GM18499 (cell line): ENCODE data around the gene DNAJC5.
A peak's percentile ranks its signal among the peaks of the same experiment; 100 is the strongest.

Source experiments
- ATAC-seq: cut with Tn5 transposase; IDR thresholded peaks from one replicate; pipeline ENCODE4 v1.9.1; 2021; ENCODE audit warnings: moderate number of reproducible peaks; ENCODE audit not compliant: insufficient read depth, unreplicated experiment

DNAJC5 gene

DNA sequence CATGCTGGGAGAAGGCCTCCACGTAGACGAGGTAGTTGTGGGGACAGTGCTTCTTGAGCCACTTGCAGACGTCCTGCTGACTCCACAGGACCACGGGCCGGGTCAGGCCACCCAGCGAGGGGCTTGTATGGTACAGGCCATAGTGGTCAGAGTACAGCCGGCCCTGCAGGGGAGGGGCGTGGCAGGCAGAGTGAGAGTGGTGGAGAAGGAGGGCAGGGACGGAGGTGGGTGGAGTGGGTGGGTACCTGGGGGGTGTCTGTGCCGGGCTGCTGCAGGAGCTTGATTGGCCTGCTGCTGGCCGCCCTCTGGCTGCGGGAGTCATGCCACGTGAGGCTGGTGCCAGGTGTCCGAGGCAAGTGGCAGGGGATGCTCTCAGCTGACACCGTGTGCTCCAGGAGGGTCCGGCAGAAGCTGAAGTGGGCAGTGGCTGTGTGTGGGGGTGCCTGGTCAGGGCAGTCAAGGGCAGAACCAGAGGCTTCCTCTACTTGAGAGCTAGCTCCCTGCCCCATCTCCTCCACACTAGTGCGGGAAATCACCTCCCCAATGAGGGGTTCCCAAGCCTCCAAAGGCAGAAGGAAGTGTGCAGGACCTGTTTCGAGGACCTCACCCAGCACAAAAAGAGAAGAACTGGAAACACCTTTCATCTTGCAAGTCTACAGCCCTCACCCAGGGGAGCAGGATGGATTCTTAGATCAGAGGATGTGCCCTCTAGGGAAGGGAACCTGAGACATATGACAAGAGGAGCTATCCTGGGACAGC is 82.2 kb downstream of the DNAJC5 start:
- no peak for ATAC-seq

- ATAC-seq: no peak
Measured at GRCh38 chr20:63977739-63978276, 82.9 kb downstream of the DNAJC5 start.

- ATAC-seq: no peak
Measured at GRCh38 chr20:63978319-63979228, 83.6 kb downstream of the DNAJC5 start.

DNA sequence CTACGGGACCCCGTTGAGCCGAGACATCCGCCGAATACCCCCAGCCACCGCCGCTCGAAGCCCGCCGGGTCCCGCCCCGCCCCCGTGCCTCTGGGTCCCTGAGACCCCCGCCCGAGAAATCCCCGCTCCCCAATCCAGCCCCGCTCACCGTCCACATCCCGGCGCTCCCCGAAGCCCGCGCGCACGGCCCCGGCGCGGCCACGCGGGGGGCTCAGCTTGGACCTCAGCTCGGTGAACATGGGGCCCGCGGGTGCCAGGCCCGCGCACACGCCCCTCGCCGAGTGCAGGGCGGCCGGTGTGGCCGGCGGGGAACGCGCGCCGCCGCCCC is 84.3 kb downstream of the DNAJC5 start:
- ATAC-seq: no peak

GRCh38 chr20:63979557-63980316 is 84.8 kb downstream of the DNAJC5 start, which contains the start of gene SAMD10:
Gene SAMD10, minus strand, starts transcription at chr20:63979642. Its CDS starts 175 bp downstream, at chr20:63979467.
- no peak for ATAC-seq

DNA sequence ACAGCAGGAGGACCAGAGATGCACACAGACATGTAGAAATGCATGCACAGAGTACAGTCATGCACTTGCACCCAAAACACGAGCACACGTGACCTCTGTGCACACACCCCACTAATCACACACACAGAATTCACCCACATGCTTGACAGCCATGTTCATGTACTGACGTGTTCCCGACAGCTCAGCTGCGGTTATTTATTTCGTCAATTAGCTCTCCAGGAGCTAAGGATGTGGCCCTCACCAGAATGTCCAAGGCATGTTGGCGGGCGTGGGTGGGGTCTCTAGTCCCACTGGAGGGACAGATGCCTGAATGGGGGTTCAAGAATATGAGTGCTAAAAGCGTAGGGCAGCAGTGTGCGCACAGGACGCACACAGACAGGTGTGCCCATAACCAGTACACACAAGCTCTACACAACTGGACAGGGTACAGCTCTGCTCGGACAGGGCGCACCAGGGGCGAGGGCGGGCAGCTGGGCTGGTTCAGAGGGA is 85.4 kb downstream of the DNAJC5 start:
- no peak for ATAC-seq

GRCh38 chr20:63980806-63981728 is 86.1 kb downstream of the DNAJC5 start, which contains the start of gene PRPF6:
Gene PRPF6, plus strand, starts transcription at chr20:63981132. Its CDS starts 114 bp downstream, at chr20:63981246.
- ATAC-seq: peak; percentile 36

- no peak for ATAC-seq
Measured at GRCh38 chr20:63982937-63983336, 88.0 kb downstream of the DNAJC5 start.
